HepG2 (cell line): ENCODE results near the gene TMEM39A. TPM values are rescaled to one million over a fixed set of nuclear protein-coding genes. Genes with fewer than 3 reads are reported as not detected.

ENCODE experiments used
- GABPA ChIP-seq, 2 experiments: IDR thresholded peaks; 2 replicates each; pipeline ENCODE4 v1.6.1; 2011 to 2016; ENCODE audit warnings: low read depth in 2 of 2, low read length in 1 of 2, missing biosample characterization in 1 of 2, missing genetic modification characterization in 1 of 2
- IKZF4 ChIP-seq: sonication (generic); formaldehyde crosslinking; IDR thresholded peaks from 2 replicates; pipeline ENCODE4 v1.5.1; 2020; ENCODE audit warnings: borderline replicate concordance, mild to moderate bottlenecking, low read depth, missing genetic modification reagents; ENCODE audit errors: not compliant biosample characterization
- JARID2 ChIP-seq: sonication (generic); formaldehyde crosslinking; IDR thresholded peaks from 2 replicates; pipeline ENCODE4 v1.8.1; 2023; ENCODE audit warnings: missing genetic modification reagents, inconsistent platforms; ENCODE audit not compliant: insufficient replicate concordance
- KLF11 ChIP-seq: IDR thresholded peaks from 2 replicates; pipeline ENCODE4 v1.6.1; 2016; ENCODE audit warnings: missing compliant biosample characterization
- MED13 ChIP-seq: sonication (generic); formaldehyde crosslinking; IDR thresholded peaks from 2 replicates; pipeline ENCODE4 v1.5.0; 2020; ENCODE audit warnings: missing genetic modification reagents
- ONECUT2 ChIP-seq: sonication (generic); formaldehyde crosslinking; IDR thresholded peaks from 2 replicates; pipeline ENCODE4 v1.4.0; 2020; ENCODE audit warnings: missing genetic modification reagents
- RFXANK ChIP-seq: IDR thresholded peaks from 2 replicates; pipeline ENCODE4 v1.6.1; 2016
- SAFB2 ChIP-seq: sonication (generic); formaldehyde crosslinking; IDR thresholded peaks from 2 replicates; pipeline ENCODE4 v1.5.1; 2020; ENCODE audit warnings: missing genetic modification reagents, low read depth, mild to moderate bottlenecking, borderline replicate concordance
- ZBTB38 ChIP-seq: sonication (generic); formaldehyde crosslinking; IDR thresholded peaks from 2 replicates; pipeline ENCODE4 v1.5.1; 2020; ENCODE audit warnings: mild to moderate bottlenecking, missing genetic modification reagents
- ZNF350 ChIP-seq: sonication (generic); formaldehyde crosslinking; IDR thresholded peaks from 2 replicates; pipeline ENCODE4 v1.4.0; 2020; ENCODE audit warnings: mild to moderate bottlenecking, low read depth, missing genetic modification reagents, borderline replicate concordance
- ZNF501 ChIP-seq: sonication (generic); formaldehyde crosslinking; IDR thresholded peaks from 2 replicates; pipeline ENCODE4 v1.5.1; 2020; ENCODE audit warnings: mild to moderate bottlenecking, moderate library complexity, missing genetic modification reagents
- ZNF761 ChIP-seq: sonication (generic); formaldehyde crosslinking; conservative IDR thresholded peaks from 2 replicates; pipeline ENCODE4 v1.4.0; 2020; ENCODE audit warnings: mild to moderate bottlenecking, missing genetic modification reagents
- polyA plus RNA-seq, 8 experiments: library from polyadenylated mRNA; depleted of rRNA in 3 of 8; stranded (reverse) in 7 of 8; unstranded in 1 of 8; fragments of >200 nt; fragmentation: Illumina TruSeq in 4 of 8; extraction: Trizol in 4 of 8; gene quantifications; 2 replicates each; pipeline versions ENCODE4 v1.2.1 to v1.2.3, GENCODE V29; 2011 to 2016; ENCODE audit warnings: low read depth in 4 of 8, missing spikeins in 1 of 8, mixed read lengths in 1 of 8; ENCODE audit not compliant: insufficient read depth in 1 of 8
- total RNA-seq, 5 experiments: library from RNA; depleted of rRNA; stranded (reverse); fragments of >200 nt; fragmentation: Illumina TruSeq; extraction: Trizol; gene quantifications; 2 replicates each; pipeline ENCODE4 v1.2.3, GENCODE V29; 2016; ENCODE audit warnings: low read depth in 1 of 5
- TF ChIP-seq, protein P1 (sequence below): sonication (generic); formaldehyde crosslinking; IDR thresholded peaks from 2 replicates; pipeline ENCODE4 v1.4.0; 2020; ENCODE audit warnings: mild to moderate bottlenecking, missing genetic modification reagents
- TF ChIP-seq, protein P2 (sequence below): sonication (generic); formaldehyde crosslinking; IDR thresholded peaks from 2 replicates; pipeline ENCODE4 v1.5.1; 2020; ENCODE audit warnings: mild to moderate bottlenecking, missing genetic modification reagents, borderline replicate concordance
- TF ChIP-seq, protein P3 (sequence below): fragments of 450-650 bp; IDR thresholded peaks from 2 replicates; pipeline ENCODE4 v1.6.1; 2016
- TF ChIP-seq, protein P4 (sequence below): sonication (generic); IDR thresholded peaks from 2 replicates; pipeline ENCODE4 v1.6.1; 2016; ENCODE audit warnings: low read depth, borderline replicate concordance
- TF ChIP-seq, protein P5 (sequence below): sonication (generic); formaldehyde crosslinking; IDR thresholded peaks from 2 replicates; pipeline ENCODE4 v1.4.0; 2020; ENCODE audit warnings: mild to moderate bottlenecking, missing genetic modification reagents
- TF ChIP-seq, protein P6 (sequence below): sonication (generic); formaldehyde crosslinking; IDR thresholded peaks from 2 replicates; pipeline ENCODE4 v1.8.0; 2022; ENCODE audit warnings: mild to moderate bottlenecking, missing genetic modification reagents, moderate library complexity

TMEM39A gene
- total and polyA plus RNA-seq, 2 of the 13 experiments (the other 11 are each of a cell fraction or from before 2014, with no cell fraction given) = 55.8 to 64.9 TPM

DNA sequence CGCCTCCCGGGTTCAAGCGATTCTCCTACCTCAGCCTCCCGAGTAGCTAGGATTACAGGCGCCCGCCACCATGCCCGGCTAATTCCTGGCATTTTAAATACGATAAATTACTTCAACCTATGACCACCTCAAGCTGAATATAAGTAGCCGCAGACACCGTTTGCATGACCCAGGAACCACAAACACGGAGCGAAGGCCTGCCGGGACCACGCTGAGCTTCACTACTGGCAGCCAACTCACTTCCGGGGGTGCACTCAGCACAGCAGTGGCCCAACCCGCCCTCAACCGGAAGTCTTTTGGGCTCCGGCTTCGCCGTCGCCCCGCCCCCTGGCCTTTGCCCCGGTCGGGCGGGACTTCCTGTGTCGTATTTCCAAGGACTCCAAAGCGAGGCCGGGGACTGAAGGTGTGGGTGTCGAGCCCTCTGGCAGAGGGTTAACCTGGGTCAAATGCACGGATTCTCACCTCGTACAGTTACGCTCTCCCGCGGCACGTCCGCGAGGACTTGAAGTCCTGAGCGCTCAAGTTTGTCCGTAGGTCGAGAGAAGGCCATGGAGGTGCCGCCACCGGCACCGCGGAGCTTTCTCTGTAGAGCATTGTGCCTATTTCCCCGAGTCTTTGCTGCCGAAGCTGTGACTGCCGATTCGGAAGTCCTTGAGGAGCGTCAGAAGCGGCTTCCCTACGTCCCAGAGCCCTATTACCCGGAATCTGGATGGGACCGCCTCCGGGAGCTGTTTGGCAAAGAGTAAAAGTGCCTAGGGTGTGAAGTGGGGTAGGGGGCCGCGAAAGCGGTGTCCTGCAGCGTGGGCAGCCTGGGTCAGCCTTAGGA lies 35.0 kb upstream of the TMEM39A start, which contains the start of gene TIMMDC1 (continued):
- TF ChIP-seq, protein P1, sequence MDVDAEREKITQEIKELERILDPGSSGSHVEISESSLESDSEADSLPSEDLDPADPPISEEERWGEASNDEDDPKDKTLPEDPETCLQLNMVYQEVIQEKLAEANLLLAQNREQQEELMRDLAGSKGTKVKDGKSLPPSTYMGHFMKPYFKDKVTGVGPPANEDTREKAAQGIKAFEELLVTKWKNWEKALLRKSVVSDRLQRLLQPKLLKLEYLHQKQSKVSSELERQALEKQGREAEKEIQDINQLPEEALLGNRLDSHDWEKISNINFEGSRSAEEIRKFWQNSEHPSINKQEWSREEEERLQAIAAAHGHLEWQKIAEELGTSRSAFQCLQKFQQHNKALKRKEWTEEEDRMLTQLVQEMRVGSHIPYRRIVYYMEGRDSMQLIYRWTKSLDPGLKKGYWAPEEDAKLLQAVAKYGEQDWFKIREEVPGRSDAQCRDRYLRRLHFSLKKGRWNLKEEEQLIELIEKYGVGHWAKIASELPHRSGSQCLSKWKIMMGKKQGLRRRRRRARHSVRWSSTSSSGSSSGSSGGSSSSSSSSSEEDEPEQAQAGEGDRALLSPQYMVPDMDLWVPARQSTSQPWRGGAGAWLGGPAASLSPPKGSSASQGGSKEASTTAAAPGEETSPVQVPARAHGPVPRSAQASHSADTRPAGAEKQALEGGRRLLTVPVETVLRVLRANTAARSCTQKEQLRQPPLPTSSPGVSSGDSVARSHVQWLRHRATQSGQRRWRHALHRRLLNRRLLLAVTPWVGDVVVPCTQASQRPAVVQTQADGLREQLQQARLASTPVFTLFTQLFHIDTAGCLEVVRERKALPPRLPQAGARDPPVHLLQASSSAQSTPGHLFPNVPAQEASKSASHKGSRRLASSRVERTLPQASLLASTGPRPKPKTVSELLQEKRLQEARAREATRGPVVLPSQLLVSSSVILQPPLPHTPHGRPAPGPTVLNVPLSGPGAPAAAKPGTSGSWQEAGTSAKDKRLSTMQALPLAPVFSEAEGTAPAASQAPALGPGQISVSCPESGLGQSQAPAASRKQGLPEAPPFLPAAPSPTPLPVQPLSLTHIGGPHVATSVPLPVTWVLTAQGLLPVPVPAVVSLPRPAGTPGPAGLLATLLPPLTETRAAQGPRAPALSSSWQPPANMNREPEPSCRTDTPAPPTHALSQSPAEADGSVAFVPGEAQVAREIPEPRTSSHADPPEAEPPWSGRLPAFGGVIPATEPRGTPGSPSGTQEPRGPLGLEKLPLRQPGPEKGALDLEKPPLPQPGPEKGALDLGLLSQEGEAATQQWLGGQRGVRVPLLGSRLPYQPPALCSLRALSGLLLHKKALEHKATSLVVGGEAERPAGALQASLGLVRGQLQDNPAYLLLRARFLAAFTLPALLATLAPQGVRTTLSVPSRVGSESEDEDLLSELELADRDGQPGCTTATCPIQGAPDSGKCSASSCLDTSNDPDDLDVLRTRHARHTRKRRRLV (CRISPR knock-in tag) = peak; percentile 47; the same call in 1 of the 2 replicates
- TF ChIP-seq KLF11 (CRISPR knock-in tag) = no peak
- TF ChIP-seq ZNF761 (CRISPR knock-in tag) = no peak
- TF ChIP-seq, protein P2, sequence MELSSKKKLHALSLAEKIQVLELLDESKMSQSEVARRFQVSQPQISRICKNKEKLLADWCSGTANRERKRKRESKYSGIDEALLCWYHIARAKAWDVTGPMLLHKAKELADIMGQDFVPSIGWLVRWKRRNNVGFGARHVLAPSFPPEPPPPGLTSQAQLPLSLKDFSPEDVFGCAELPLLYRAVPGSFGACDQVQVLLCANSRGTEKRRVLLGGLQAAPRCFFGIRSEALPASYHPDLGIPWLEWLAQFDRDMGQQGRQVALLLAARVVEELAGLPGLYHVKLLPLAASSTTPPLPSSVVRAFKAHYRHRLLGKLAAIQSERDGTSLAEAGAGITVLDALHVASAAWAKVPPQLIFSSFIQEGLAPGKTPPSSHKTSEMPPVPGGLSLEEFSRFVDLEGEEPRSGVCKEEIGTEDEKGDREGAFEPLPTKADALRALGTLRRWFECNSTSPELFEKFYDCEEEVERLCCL (CRISPR knock-in tag) = no peak
- TF ChIP-seq, protein P3, sequence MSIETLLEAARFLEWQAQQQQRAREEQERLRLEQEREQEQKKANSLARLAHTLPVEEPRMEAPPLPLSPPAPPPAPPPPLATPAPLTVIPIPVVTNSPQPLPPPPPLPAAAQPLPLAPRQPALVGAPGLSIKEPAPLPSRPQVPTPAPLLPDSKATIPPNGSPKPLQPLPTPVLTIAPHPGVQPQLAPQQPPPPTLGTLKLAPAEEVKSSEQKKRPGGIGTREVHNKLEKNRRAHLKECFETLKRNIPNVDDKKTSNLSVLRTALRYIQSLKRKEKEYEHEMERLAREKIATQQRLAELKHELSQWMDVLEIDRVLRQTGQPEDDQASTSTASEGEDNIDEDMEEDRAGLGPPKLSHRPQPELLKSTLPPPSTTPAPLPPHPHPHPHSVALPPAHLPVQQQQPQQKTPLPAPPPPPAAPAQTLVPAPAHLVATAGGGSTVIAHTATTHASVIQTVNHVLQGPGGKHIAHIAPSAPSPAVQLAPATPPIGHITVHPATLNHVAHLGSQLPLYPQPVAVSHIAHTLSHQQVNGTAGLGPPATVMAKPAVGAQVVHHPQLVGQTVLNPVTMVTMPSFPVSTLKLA = peak; percentile 2; the same call in 1 of the 2 replicates
- TF ChIP-seq MED13 (CRISPR knock-in tag) = 0 out of 2 replicates have a peak, but pooled peaks have one; percentile 60
- peak; percentile 92 for TF ChIP-seq ZNF350 (CRISPR knock-in tag)
- TF ChIP-seq GABPA (IDR thresholded peaks at IDR 0.05; ENCODE audit: low read depth, low read length) = peak; percentile 89
- TF ChIP-seq GABPA (CRISPR knock-in tag; IDR thresholded peaks at IDR 0.05; ENCODE audit: low read depth) = peak; percentile 99
- TF ChIP-seq, protein P4, sequence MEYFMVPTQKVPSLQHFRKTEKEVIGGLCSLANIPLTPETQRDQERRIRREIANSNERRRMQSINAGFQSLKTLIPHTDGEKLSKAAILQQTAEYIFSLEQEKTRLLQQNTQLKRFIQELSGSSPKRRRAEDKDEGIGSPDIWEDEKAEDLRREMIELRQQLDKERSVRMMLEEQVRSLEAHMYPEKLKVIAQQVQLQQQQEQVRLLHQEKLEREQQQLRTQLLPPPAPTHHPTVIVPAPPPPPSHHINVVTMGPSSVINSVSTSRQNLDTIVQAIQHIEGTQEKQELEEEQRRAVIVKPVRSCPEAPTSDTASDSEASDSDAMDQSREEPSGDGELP = no peak
- no peak for TF ChIP-seq IKZF4 (CRISPR knock-in tag)
- TF ChIP-seq, protein P5, sequence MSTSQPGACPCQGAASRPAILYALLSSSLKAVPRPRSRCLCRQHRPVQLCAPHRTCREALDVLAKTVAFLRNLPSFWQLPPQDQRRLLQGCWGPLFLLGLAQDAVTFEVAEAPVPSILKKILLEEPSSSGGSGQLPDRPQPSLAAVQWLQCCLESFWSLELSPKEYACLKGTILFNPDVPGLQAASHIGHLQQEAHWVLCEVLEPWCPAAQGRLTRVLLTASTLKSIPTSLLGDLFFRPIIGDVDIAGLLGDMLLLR (CRISPR knock-in tag) = peak; percentile 77; the same call in 1 of the 2 replicates
- peak; percentile 64 for TF ChIP-seq ZBTB38 (CRISPR knock-in tag)
- TF ChIP-seq ZNF501 (CRISPR knock-in tag) = peak; percentile 82
- TF ChIP-seq, protein P6, sequence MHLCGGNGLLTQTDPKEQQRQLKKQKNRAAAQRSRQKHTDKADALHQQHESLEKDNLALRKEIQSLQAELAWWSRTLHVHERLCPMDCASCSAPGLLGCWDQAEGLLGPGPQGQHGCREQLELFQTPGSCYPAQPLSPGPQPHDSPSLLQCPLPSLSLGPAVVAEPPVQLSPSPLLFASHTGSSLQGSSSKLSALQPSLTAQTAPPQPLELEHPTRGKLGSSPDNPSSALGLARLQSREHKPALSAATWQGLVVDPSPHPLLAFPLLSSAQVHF (CRISPR knock-in tag) = no peak; the same call in 1 of the 2 replicates
- peak; percentile 70; the same call in 1 of the 2 replicates for TF ChIP-seq RFXANK (CRISPR knock-in tag)
- TF ChIP-seq ONECUT2 = no peak
- no peak for TF ChIP-seq JARID2
- no peak for TF ChIP-seq SAFB2
